ENCODE results near the gene USP9X. TPM values are rescaled to one million over a fixed set of nuclear protein-coding genes. Genes with fewer than 3 reads are reported as not detected.

USP9X gene, protein sequence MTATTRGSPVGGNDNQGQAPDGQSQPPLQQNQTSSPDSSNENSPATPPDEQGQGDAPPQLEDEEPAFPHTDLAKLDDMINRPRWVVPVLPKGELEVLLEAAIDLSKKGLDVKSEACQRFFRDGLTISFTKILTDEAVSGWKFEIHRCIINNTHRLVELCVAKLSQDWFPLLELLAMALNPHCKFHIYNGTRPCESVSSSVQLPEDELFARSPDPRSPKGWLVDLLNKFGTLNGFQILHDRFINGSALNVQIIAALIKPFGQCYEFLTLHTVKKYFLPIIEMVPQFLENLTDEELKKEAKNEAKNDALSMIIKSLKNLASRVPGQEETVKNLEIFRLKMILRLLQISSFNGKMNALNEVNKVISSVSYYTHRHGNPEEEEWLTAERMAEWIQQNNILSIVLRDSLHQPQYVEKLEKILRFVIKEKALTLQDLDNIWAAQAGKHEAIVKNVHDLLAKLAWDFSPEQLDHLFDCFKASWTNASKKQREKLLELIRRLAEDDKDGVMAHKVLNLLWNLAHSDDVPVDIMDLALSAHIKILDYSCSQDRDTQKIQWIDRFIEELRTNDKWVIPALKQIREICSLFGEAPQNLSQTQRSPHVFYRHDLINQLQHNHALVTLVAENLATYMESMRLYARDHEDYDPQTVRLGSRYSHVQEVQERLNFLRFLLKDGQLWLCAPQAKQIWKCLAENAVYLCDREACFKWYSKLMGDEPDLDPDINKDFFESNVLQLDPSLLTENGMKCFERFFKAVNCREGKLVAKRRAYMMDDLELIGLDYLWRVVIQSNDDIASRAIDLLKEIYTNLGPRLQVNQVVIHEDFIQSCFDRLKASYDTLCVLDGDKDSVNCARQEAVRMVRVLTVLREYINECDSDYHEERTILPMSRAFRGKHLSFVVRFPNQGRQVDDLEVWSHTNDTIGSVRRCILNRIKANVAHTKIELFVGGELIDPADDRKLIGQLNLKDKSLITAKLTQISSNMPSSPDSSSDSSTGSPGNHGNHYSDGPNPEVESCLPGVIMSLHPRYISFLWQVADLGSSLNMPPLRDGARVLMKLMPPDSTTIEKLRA (N-terminal part only)
- 26.8 to 35.7 TPM (median 31.8 TPM) in 5 replicates for total RNA-seq (2022; extraction: Qiagen RNA extraction; ENCODE audit: low read depth)

GRCh38 chrX:41084893-41085511 lies at the start of gene USP9X:
TSS of gene USP9X (plus strand) at chrX:41085445. CDS start at chrX:41123629, 38,184 bp downstream.

Other genes starting within 250 kb of the USP9X start
- 153 to 230 TPM (median 217 TPM) in 5 replicates for gene DDX3X, start 248.7 kb downstream of the USP9X start, total RNA-seq (2022; extraction: Qiagen RNA extraction; ENCODE audit: low read depth)

Measured in A549 treated with ZK216348 at 1 μM for 4 hours (cell line).